AG20443 (cell line): ENCODE data around the gene UFC1.

Source experiments
- DNase-seq: peaks from one replicate; pipeline ENCODE4 v3.0.0; 2012; ENCODE audit warnings: low spot score, mixed read lengths

Gene UFC1

DNA sequence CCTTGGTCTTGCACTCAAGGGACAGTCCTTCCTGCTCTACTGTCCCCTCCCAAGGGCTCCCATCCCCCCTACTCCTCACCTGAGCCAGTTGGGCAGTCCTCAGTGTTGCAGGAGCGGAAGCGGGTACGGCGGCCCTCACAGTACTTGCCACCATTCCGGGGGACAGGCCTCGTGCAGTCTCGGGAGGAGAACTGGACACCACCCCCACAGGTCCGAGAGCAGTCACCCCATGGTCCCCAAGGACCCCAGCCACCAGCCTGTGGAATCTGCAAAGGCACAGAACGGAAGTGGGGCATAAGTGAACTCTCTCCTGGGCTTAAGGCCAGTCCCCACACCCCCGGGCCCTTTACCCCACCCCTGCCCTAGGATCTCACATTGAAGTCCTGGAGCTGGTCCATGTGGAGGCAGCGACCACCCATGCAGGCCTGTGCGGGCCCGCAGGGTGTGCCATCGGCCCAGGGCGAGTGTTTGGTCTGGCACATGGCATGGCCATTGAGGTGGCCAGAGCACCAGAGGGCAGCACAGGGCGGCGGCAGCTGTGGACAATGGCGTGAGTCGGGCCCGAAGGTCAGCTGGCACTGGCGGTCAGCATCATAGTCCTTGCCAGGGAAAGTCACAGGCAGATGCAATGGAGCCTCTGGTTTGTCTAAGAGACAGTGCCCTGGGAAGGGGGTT is 39.9 kb downstream of the UFC1 start:
- no peak for DNase-seq

DNA sequence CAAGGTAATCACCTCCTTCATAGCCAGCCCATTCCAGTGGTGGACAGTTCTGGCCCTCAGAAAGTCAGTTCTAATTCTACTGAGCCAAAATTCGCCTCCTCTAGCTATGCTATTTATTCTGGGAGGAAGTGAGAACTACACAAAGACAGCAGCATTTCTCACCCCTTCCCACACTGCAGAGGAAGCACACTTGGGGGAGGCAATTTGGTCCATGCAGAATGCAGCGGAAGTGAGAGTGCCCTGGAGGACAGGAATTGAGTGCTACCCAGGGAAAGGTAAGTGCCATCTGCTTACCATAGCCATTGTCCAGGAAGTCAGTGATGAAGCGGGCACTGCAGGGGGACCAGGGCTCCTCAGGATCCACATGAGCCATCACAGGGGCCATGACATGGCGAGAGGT is 41.4 kb downstream of the UFC1 start:
- no peak for DNase-seq

DNA sequence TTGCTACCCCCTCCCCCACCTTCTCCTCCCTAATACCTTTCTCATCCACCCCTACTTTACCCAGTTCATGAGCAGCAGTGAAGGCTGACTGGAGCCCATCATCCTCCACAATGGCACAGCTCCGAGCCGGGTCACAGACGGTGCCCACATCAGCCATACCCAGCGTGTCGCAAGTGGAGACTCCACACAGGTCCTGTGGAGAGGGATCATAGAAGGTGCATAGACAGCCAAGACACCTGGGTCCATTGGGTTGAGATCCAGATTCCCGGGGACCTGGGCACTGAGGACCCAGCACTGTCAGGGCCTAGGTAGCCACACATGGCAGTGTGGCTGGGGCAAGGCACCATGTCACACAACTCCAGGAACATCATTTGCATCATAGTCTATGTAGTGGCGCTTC is 42.3 kb downstream of the UFC1 start:
- no peak for DNase-seq

DNA sequence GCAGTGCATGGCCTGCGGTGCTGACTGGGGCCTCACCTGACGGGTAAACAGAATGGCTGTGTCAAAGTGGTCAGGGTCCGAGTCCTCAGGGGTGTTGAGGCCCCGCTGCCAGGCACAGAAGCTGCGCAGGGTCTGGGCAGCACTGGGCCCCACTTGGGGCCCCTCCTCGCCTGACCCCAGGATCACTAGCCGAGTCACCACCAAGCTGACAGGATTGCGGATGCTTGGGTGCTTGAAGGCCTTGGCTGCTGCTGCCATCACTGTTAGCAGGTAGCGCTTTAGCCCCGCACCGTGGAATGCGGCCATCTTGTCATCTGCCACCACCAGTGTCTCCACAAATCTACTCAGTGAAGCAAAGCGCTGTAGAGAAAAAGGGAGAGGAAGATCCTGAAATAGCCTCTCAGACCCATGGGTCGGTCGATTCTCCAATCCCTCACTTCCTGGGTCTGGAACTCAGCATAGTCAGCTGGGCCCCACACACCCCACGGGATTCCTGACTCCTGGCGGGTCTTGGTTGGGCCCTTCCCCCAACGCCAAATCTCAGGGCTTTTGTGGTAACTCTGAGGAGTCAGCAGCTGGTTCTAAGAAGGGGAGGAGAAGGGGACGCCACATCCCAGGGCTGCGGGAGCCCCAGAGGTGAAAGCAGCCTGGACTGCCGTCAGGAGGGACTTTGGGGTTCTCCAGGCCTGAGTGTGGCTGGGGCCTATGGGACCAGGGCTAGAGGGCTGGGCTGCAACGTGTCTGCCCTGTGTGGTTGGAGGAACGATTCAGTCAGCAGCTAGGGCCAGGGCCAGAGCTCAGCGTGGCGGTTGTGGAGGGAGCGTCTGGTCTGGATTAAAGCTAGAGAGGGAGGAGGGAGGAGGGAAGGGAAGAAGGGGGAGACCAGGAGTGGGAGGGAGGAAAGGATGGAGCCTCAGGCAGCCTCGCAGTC is 43.0 kb downstream of the UFC1 start:
- DNase-seq = peak; percentile 87

- DNase-seq = no peak
These were observed 43.9 kb downstream of the UFC1 start for GRCh38 chr1:161197560-161198193.

DNA sequence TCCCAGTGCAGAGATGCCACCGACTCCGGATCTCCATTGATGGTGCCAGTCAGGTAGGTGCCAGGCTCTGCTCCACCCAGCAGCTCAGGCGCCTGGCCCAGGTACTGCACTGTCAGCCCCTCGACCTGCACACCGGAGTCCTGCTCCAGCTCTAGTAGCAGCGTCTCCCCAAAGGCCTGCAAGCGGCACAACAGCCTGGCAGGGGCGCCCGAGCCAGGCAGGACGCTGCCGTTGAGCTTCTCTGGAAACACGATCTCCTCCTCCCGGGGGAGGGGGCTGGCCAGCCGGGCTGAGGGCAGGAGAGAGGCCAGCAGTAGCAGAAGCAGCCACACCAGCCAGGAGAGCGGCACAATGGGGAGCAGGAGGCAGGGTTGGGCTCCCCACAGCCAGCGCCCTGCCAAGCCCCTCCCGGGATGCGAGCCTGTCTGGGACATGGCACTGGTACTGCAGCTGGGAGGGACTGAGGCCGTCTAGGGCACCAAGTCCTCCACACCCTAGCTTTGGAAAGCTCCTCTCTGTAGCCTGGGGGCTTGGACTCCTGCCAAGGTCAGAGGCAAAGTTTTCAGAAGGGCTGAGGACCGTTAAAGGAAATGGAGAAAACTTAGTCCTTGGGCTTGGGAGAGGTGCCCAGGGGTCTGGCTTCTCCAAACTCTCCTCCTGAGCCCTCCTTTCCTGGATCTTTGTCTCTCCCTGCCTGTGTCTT is 44.6 kb downstream of the UFC1 start:
- peak; percentile 47 for DNase-seq

- DNase-seq = peak; percentile 76
These were observed 45.2 kb downstream of the UFC1 start, which contains the start of gene ADAMTS4 for GRCh38 chr1:161198897-161199431. Gene ADAMTS4 (minus strand): TSS chr1:161199054. CDS start chr1:161198627, 427 bp downstream.

- DNase-seq = no peak
These were observed 45.8 kb downstream of the UFC1 start for GRCh38 chr1:161199506-161200139.

GRCh38 chr1:161200421-161200991 is 46.7 kb downstream of the UFC1 start:
- no peak for DNase-seq

- DNase-seq = peak; percentile 72
These were observed 47.4 kb downstream of the UFC1 start for GRCh38 chr1:161200992-161201835.

- DNase-seq = peak; percentile 93
These were observed 48.3 kb downstream of the UFC1 start, which contains the start of gene NDUFS2 for GRCh38 chr1:161201836-161202712. Gene NDUFS2 (plus strand): TSS chr1:161202367. CDS start chr1:161202386, 19 bp downstream.

- DNase-seq = no peak
These were observed 52.8 kb downstream of the UFC1 start for GRCh38 chr1:161206411-161207140.

- no peak for DNase-seq
These were observed 53.4 kb downstream of the UFC1 start for GRCh38 chr1:161207173-161207572.
